ENCODE measurements around the gene SCEL.

DNA sequence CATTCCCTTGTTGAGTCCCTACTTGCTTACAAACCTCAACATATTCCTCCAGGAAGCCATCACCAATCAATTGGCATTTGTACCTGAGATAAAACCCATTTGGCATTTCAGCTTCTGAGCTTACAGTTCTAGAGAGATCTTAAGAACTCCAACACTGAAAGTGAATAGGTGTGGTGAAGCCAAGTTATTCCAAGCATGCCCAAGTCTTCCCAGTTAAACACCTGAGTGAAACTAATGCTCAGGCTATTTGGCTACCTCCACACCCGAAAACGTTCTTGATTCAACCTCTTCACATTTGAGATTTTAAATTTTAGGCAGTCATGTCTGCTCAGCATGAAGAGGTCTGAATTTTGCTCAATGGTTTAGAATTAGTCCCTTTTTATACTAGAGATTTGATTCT, 2.5 kb upstream of the SCEL start:
- TF ChIP-seq, protein P1, sequence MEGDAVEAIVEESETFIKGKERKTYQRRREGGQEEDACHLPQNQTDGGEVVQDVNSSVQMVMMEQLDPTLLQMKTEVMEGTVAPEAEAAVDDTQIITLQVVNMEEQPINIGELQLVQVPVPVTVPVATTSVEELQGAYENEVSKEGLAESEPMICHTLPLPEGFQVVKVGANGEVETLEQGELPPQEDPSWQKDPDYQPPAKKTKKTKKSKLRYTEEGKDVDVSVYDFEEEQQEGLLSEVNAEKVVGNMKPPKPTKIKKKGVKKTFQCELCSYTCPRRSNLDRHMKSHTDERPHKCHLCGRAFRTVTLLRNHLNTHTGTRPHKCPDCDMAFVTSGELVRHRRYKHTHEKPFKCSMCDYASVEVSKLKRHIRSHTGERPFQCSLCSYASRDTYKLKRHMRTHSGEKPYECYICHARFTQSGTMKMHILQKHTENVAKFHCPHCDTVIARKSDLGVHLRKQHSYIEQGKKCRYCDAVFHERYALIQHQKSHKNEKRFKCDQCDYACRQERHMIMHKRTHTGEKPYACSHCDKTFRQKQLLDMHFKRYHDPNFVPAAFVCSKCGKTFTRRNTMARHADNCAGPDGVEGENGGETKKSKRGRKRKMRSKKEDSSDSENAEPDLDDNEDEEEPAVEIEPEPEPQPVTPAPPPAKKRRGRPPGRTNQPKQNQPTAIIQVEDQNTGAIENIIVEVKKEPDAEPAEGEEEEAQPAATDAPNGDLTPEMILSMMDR (conservative IDR thresholded peaks at IDR 0.05; ENCODE audit: low read length), result no peak
- TF ChIP-seq EZH2phosphoT487 (IDR thresholded peaks at IDR 0.05; ENCODE audit: borderline replicate concordance, low read depth, low read length), result no peak
